GM12878 (cell line): ENCODE measurements around the gene RPRML. TPM values are rescaled to one million over a fixed set of nuclear protein-coding genes. Genes with fewer than 3 reads are reported as not detected.

Experiments
- ATAC-seq: fragments of 200-7000 bp; cut with Tn5 transposase; 3 replicates; pipeline ENCODE4 v1.9.1; 2020; ENCODE audit warnings: mild to moderate bottlenecking, moderate library complexity
- BruUV-seq: library from RNA; stranded (reverse); fragments of 400-500 nt; replicated peaks from 2 replicates; lab custom pipeline; 2021; lab: Mats Ljungman, UMichigan
- CTCF ChIA-PET: fragments of 300-600 bp; sonication (Branson Sonifier 250); formaldehyde crosslinking; extraction: SDS; loops from one replicate; lab custom pipeline; 2021; ENCODE audit warnings: inconsistent platforms; lab: Yijun Ruan, JAX
- POLR2A ChIA-PET: fragments of 350-600 bp; formaldehyde crosslinking; extraction: SDS; loops from one replicate; lab custom pipeline; 2021; ENCODE audit warnings: inconsistent platforms; lab: Charles Lee
- RAD21 ChIA-PET: fragments of 300-600 bp; sonication (Branson Sonifier 250); formaldehyde crosslinking; loops from one replicate; lab custom pipeline; 2023; ENCODE audit warnings: antibody characterized with exemption; ENCODE audit not compliant: unreplicated experiment; lab: Charles Lee
- SMC1A ChIA-PET: fragments of 300-600 bp; sonication (Branson Sonifier 250); formaldehyde crosslinking; loops from one replicate; lab custom pipeline; 2023; ENCODE audit not compliant: unreplicated experiment, uncharacterized antibody; lab: Charles Lee
- DNase-seq: peaks from one replicate; pipeline ENCODE4 v3.0.0-alpha.2; 2011; ENCODE audit warnings: low read depth, low spot score
- FAIRE-seq: peaks from 3 replicates; lab custom pipeline; 2011; peaks lifted over from hg19 to GRCh38; lab: Jason Lieb, UNC
- H2AFZ ChIP-seq: 2 replicates; pipeline ENCODE4 v1.6.0; 2011; ENCODE audit warnings: low read depth, low read length, control low read depth; ENCODE audit not compliant: control insufficient read depth
- H3K27ac ChIP-seq: 2 replicates; pipeline ENCODE4 v1.5.1; 2011; ENCODE audit warnings: control low read depth; ENCODE audit not compliant: control insufficient read depth, insufficient read depth
- H3K27me3 ChIP-seq, 2 experiments: replicated peaks in 1 of 2; 2 replicates each; pipeline versions ENCODE4 v1.6.0 to v1.6.1; 2011; ENCODE audit warnings: low read length in 1 of 2; ENCODE audit not compliant: control insufficient read depth in 2 of 2, insufficient read depth in 2 of 2
- H3K36me3 ChIP-seq, 2 experiments: 2 replicates each; pipeline ENCODE4 v1.5.1; 2011; ENCODE audit warnings: low read length in 1 of 2; ENCODE audit not compliant: control insufficient read depth in 2 of 2, insufficient read depth in 2 of 2
- H3K4me1 ChIP-seq: 2 replicates; pipeline ENCODE4 v1.6.1; 2011; ENCODE audit warnings: mild to moderate bottlenecking, low read length, moderate library complexity, mixed read lengths; ENCODE audit not compliant: control insufficient read depth, insufficient read depth
- H3K4me2 ChIP-seq: 2 replicates; pipeline ENCODE4 v1.6.0; 2011; ENCODE audit warnings: control low read depth; ENCODE audit not compliant: control insufficient read depth, insufficient read depth
- H3K4me3 ChIP-seq: fragments of 200-600 bp; sonication (generic); 2 replicates; pipeline ENCODE4 v1.5.1; 2016
- H3K79me2 ChIP-seq: 2 replicates; pipeline ENCODE4 v1.6.0; 2011; ENCODE audit warnings: low read length; ENCODE audit not compliant: control insufficient read depth, insufficient read depth
- H3K9ac ChIP-seq: 2 replicates; pipeline ENCODE4 v1.8.0; 2011; ENCODE audit warnings: low read length, control low read depth, mixed read lengths; ENCODE audit not compliant: control insufficient read depth, insufficient read depth
- H3K9me3 ChIP-seq: replicated peaks from 3 replicates; pipeline ENCODE4 v1.5.1; 2011; ENCODE audit warnings: mild to moderate bottlenecking, low read length; ENCODE audit not compliant: control insufficient read depth, insufficient read depth
- H4K20me1 ChIP-seq: 2 replicates; pipeline ENCODE4 v1.6.0; 2011; ENCODE audit not compliant: control insufficient read depth, insufficient read depth
- HDAC6 ChIP-seq: fragments of 200-600 bp; sonication (generic); IDR thresholded peaks from one replicate; pipeline ENCODE4 v1.8.0; 2017; ENCODE audit warnings: antibody characterized with exemption; ENCODE audit not compliant: unreplicated experiment
- POLR2A ChIP-seq: IDR thresholded peaks from 2 replicates; pipeline ENCODE4 v1.6.1; 2011; ENCODE audit warnings: low read depth, mild to moderate bottlenecking, low read length
- RELB ChIP-seq: fragments of 450-650 bp; IDR thresholded peaks from 2 replicates; pipeline ENCODE4 v1.6.1; 2017; ENCODE audit warnings: low read depth, mild to moderate bottlenecking, moderate library complexity
- STAT1 ChIP-seq: fragments of 450-650 bp; conservative IDR thresholded peaks from 2 replicates; pipeline ENCODE4 v1.6.1; 2014; ENCODE audit warnings: antibody characterized with exemption, mild to moderate bottlenecking
- YY1 ChIP-seq: IDR thresholded peaks from 2 replicates; pipeline ENCODE4 v1.6.1; 2011; ENCODE audit warnings: low read depth, mild to moderate bottlenecking, low read length
- ZBED1 ChIP-seq: IDR thresholded peaks from 2 replicates; pipeline ENCODE4 v1.6.1; 2016; ENCODE audit warnings: borderline replicate concordance
- ZBTB4 ChIP-seq: fragments of 450-650 bp; formaldehyde crosslinking; IDR thresholded peaks from 2 replicates; pipeline ENCODE4 v1.4.0; 2022; ENCODE audit warnings: mild to moderate bottlenecking, moderate library complexity
- ZSCAN29 ChIP-seq: fragments of 450-650 bp; IDR thresholded peaks from 2 replicates; pipeline ENCODE4 v1.6.1; 2017; ENCODE audit warnings: mild to moderate bottlenecking, moderate library complexity
- WGBS: methylation state at CpG from one replicate; pipeline ENCODE4 v1.1.6; 2016; ENCODE audit warnings: low lambda C conversion rate; ENCODE audit not compliant: insufficient replicate concordance, insufficient coverage; ENCODE audit errors: missing lambda C conversion rate; 5-methylcytosine and 5-hydroxymethylcytosine counted together
- in situ Hi-C: fragments of 300-500 bp; cut with MboI; formaldehyde crosslinking; loops from 9 replicates; pipeline ENCODE4 v1.14.3; 2018; ENCODE audit warnings: mixed read lengths
- intact Hi-C: fragments of 100-400 bp; cut with micrococcal nuclease; formaldehyde crosslinking; loops from one replicate; pipeline ENCODE4 v1.14.2; 2022; ENCODE audit not compliant: unreplicated experiment
- polyA plus RNA-seq, 11 experiments: library from polyadenylated mRNA; depleted of rRNA in 4 of 11; unstranded in 6 of 11; stranded (reverse) in 5 of 11; fragments of >200 nt; fragmentation: Nextera tagmentation in 4 of 11; fragmentation: Illumina TruSeq in 1 of 11; extraction: Ambion mirVana in 4 of 11; extraction: Trizol in 1 of 11; gene quantifications; 1 replicate in 1 of 11; 2 replicates in 10 of 11; pipeline versions ENCODE4 v1.2.1 to v1.2.3, GENCODE V29; 2011 to 2016; ENCODE audit warnings: inconsistent platforms in 2 of 11, missing spikeins in 2 of 11, low read depth in 1 of 11
- total RNA-seq, 4 experiments: library from RNA; depleted of rRNA in 3 of 4; stranded (reverse); fragments of >200 nt in 3 of 4; fragmentation: Illumina TruSeq in 1 of 4; extraction: Trizol in 1 of 4; gene quantifications; 2 replicates each; pipeline versions ENCODE4 v1.2.1 to v1.2.3, GENCODE V29; 2013 to 2021

The RPRML gene
- total and polyA plus RNA-seq, 10 of the 15 experiments (the other 5 are each of a cell fraction or from before 2014, with no cell fraction given): not detected

- BruUV-seq: no TSS peak
- Histone ChIP-seq H3K9me3 (no peaks in the 10 kb centered on the region), H3K27ac (no peak overlapping the region), H3K4me2 (no peak overlapping the region), H3K9ac (no peak overlapping the region), H3K27me3 (no peaks in the 10 kb centered on the region), H3K4me3 (no peak overlapping the region), H4K20me1 (0 out of 2 replicates have a peak, but pooled peaks cover 3% of the 10 kb centered on the region), H2AFZ (no peak overlapping the region), H3K36me3 (peaks cover 38 to 40% of the 10 kb centered on the region in 2 experiments), H3K4me1 (no peaks in the 10 kb centered on the region), H3K79me2 (no peaks in the 10 kb centered on the region)
- ChIA-PET POLR2A (no interaction called here), SMC1A (no interaction called here), RAD21 (no interaction called here), CTCF (interaction anchor here (0.7 kb wide), 1 partner anchor 10 kb away, joined by 3 read pairs; no protein-coding TSS in a partner anchor)
- TF ChIP-seq ZSCAN29 (no peak), ZBTB4 (CRISPR knock-in tag) (no peak), HDAC6 (no peak), ZBED1 (no peak), POLR2A (peak; percentile 17; the same call in 1 of the 2 replicates), STAT1 (no peak), RELB (no peak), YY1 (no peak)
- ATAC-seq: no peak
- in situ Hi-C loops: no loop called here
- 90% methylated on average over 7 of the region's 7 CpGs for WGBS
- FAIRE-seq: no peak
- no peak for DNase-seq
- intact Hi-C loops: no loop called here
These were observed 43.3 kb downstream of the RPRML start for GRCh38 chr17:46935658-46936266.
